Measurements from ENCODE around the gene QDPR.
A peak's percentile ranks its signal among the peaks of the same experiment; 100 is the strongest.

Gene QDPR

GRCh38 chr4:17552427-17552826 is 40.5 kb upstream of the QDPR start:
- Histone ChIP-seq H3K4me2 (ENCODE audit: low read length) (no peak overlapping the region), H4K12ac (ENCODE audit: low read depth, low read length) (no peak overlapping the region), H3K79me2 (ENCODE audit: control insufficient read depth, insufficient read depth, low read length, poor library complexity) (no peaks in the 10 kb centered on the region), H2AFZ (ENCODE audit: insufficient read depth, low read length, poor library complexity) (no peak overlapping the region), H3K9ac (ENCODE audit: low read length) (no peak overlapping the region), H3K36me3 (ENCODE audit: control insufficient read depth in 1 of 2, insufficient read depth in 2 of 2, low read length in 2 of 2) (no peaks in the 10 kb centered on the region), H3K4ac (ENCODE audit: low read depth, low read length) (no peak overlapping the region), H3K9me3 (ENCODE audit: insufficient read depth, low read depth, low read length) (no peaks in the 10 kb centered on the region), H2BK5ac (ENCODE audit: low read depth, low read length, poor library complexity) (no peak overlapping the region), H3K18ac (ENCODE audit: low read length) (no peak overlapping the region), H2BK120ac (ENCODE audit: insufficient read depth, low read length, poor library complexity) (no peak overlapping the region), H3K14ac (ENCODE audit: low read length) (no peak overlapping the region), H4K91ac (ENCODE audit: low read depth, low read length) (no peak overlapping the region), H3K27ac (ENCODE audit: low read depth, low read length) (no peak overlapping the region), H4K8ac (ENCODE audit: low read depth, low read length) (no peak overlapping the region), H2AK5ac (ENCODE audit: low read length) (no peak overlapping the region), H3K23ac (ENCODE audit: low read length) (no peak overlapping the region), H3K27me3 (ENCODE audit: insufficient read depth, low read length) (no peaks in the 10 kb centered on the region), H3K4me1 (ENCODE audit: control insufficient read depth in 1 of 2, insufficient read depth in 2 of 2, low read length in 2 of 2) (peaks cover 0 to 3% of the 10 kb centered on the region in 2 experiments), H3K79me1 (ENCODE audit: low read length) (no peaks in the 10 kb centered on the region), H2BK12ac (ENCODE audit: low read length) (no peak overlapping the region), H3K4me3 (ENCODE audit: low read depth, low read length) (no peak overlapping the region)
- no CpG with 5 or more reads among the region's 5 CpGs for WGBS (ENCODE audit: extremely low coverage, insufficient coverage, insufficient read length)
- DNase-seq, result no peak

- no peak overlapping the region for H4K8ac ChIP-seq (ENCODE audit: low read depth, low read length)
- H2BK5ac ChIP-seq (ENCODE audit: low read depth, low read length, poor library complexity), result no peak overlapping the region
- no peaks in the 10 kb centered on the region for H3K27me3 ChIP-seq (ENCODE audit: insufficient read depth, low read length)
- H3K4me2 ChIP-seq (ENCODE audit: low read length), result no peak overlapping the region
- H3K9ac ChIP-seq (ENCODE audit: low read length), result no peak overlapping the region
- H4K12ac ChIP-seq (ENCODE audit: low read depth, low read length), result no peak overlapping the region
- H3K23ac ChIP-seq (ENCODE audit: low read length), result no peak overlapping the region
- H4K91ac ChIP-seq (ENCODE audit: low read depth, low read length), result no peak overlapping the region
- H3K4me3 ChIP-seq (ENCODE audit: low read depth, low read length), result no peak overlapping the region
- H3K4me1 ChIP-seq (ENCODE audit: control insufficient read depth in 1 of 2, insufficient read depth in 2 of 2, low read length in 2 of 2), result peaks cover 0 to 3% of the 10 kb centered on the region in 2 experiments
- H2BK120ac ChIP-seq (ENCODE audit: insufficient read depth, low read length, poor library complexity), result no peak overlapping the region
- H3K14ac ChIP-seq (ENCODE audit: low read length), result no peak overlapping the region
- WGBS (ENCODE audit: extremely low coverage, insufficient coverage, insufficient read length), result 100% methylated on average over 2 of the region's 3 CpGs
- H2AFZ ChIP-seq (ENCODE audit: insufficient read depth, low read length, poor library complexity), result no peak overlapping the region
- no peaks in the 10 kb centered on the region for H3K79me1 ChIP-seq (ENCODE audit: low read length)
- no peak for DNase-seq
- peaks cover 2% of the 10 kb centered on the region for H3K9me3 ChIP-seq (ENCODE audit: insufficient read depth, low read depth, low read length)
- no peak overlapping the region for H3K27ac ChIP-seq (ENCODE audit: low read depth, low read length)
- H3K18ac ChIP-seq (ENCODE audit: low read length), result no peak overlapping the region
- H3K79me2 ChIP-seq (ENCODE audit: control insufficient read depth, insufficient read depth, low read length, poor library complexity), result no peaks in the 10 kb centered on the region
- H2BK12ac ChIP-seq (ENCODE audit: low read length), result no peak overlapping the region
- H2AK5ac ChIP-seq (ENCODE audit: low read length), result no peak overlapping the region
- no peaks in the 10 kb centered on the region for H3K36me3 ChIP-seq (ENCODE audit: control insufficient read depth in 1 of 2, insufficient read depth in 2 of 2, low read length in 2 of 2)
- H3K4ac ChIP-seq (ENCODE audit: low read depth, low read length), result no peak overlapping the region
Measured at GRCh38 chr4:17550549-17550948, 38.7 kb upstream of the QDPR start.

GRCh38 chr4:17546678-17547077 is 34.8 kb upstream of the QDPR start:
- no peak overlapping the region for H3K18ac ChIP-seq (ENCODE audit: low read length)
- H3K79me2 ChIP-seq (ENCODE audit: control insufficient read depth, insufficient read depth, low read length, poor library complexity), result no peaks in the 10 kb centered on the region
- H2BK120ac ChIP-seq (ENCODE audit: insufficient read depth, low read length, poor library complexity), result no peak overlapping the region
- H2BK12ac ChIP-seq (ENCODE audit: low read length), result no peak overlapping the region
- H2AFZ ChIP-seq (ENCODE audit: insufficient read depth, low read length, poor library complexity), result no peak overlapping the region
- H3K9ac ChIP-seq (ENCODE audit: low read length), result no peak overlapping the region
- H3K4ac ChIP-seq (ENCODE audit: low read depth, low read length), result no peak overlapping the region
- H4K8ac ChIP-seq (ENCODE audit: low read depth, low read length), result no peak overlapping the region
- no peak overlapping the region for H2AK5ac ChIP-seq (ENCODE audit: low read length)
- H4K91ac ChIP-seq (ENCODE audit: low read depth, low read length), result no peak overlapping the region
- no peak overlapping the region for H3K4me3 ChIP-seq (ENCODE audit: low read depth, low read length)
- H3K27ac ChIP-seq (ENCODE audit: low read depth, low read length), result no peak overlapping the region
- DNase-seq, result no peak
- no peak overlapping the region for H4K12ac ChIP-seq (ENCODE audit: low read depth, low read length)
- H3K79me1 ChIP-seq (ENCODE audit: low read length), result no peaks in the 10 kb centered on the region
- WGBS (ENCODE audit: extremely low coverage, insufficient coverage, insufficient read length), result no CpG with 5 or more reads among the region's 12 CpGs
- H3K4me2 ChIP-seq (ENCODE audit: low read length), result no peak overlapping the region
- no peak overlapping the region for H3K23ac ChIP-seq (ENCODE audit: low read length)
- H3K4me1 ChIP-seq (ENCODE audit: control insufficient read depth in 1 of 2, insufficient read depth in 2 of 2, low read length in 2 of 2), result no peaks in the 10 kb centered on the region
- H3K14ac ChIP-seq (ENCODE audit: low read length), result no peak overlapping the region
- no peaks in the 10 kb centered on the region for H3K27me3 ChIP-seq (ENCODE audit: insufficient read depth, low read length)
- no peaks in the 10 kb centered on the region for H3K36me3 ChIP-seq (ENCODE audit: control insufficient read depth in 1 of 2, insufficient read depth in 2 of 2, low read length in 2 of 2)
- peaks cover 2% of the 10 kb centered on the region for H3K9me3 ChIP-seq (ENCODE audit: insufficient read depth, low read depth, low read length)
- H2BK5ac ChIP-seq (ENCODE audit: low read depth, low read length, poor library complexity), result no peak overlapping the region

GRCh38 chr4:17546222-17546621 is 34.3 kb upstream of the QDPR start:
- Histone ChIP-seq H4K91ac (ENCODE audit: low read depth, low read length) (no peak overlapping the region), H3K4ac (ENCODE audit: low read depth, low read length) (no peak overlapping the region), H2AK5ac (ENCODE audit: low read length) (peak overlapping the region; percentile 24), H2AFZ (ENCODE audit: insufficient read depth, low read length, poor library complexity) (no peak overlapping the region), H4K12ac (ENCODE audit: low read depth, low read length) (no peak overlapping the region), H3K4me2 (ENCODE audit: low read length) (no peak overlapping the region), H3K4me1 (ENCODE audit: control insufficient read depth in 1 of 2, insufficient read depth in 2 of 2, low read length in 2 of 2) (no peaks in the 10 kb centered on the region), H4K8ac (ENCODE audit: low read depth, low read length) (no peak overlapping the region), H2BK120ac (ENCODE audit: insufficient read depth, low read length, poor library complexity) (no peak overlapping the region), H3K4me3 (ENCODE audit: low read depth, low read length) (no peak overlapping the region), H3K79me2 (ENCODE audit: control insufficient read depth, insufficient read depth, low read length, poor library complexity) (no peaks in the 10 kb centered on the region), H3K14ac (ENCODE audit: low read length) (no peak overlapping the region), H3K79me1 (ENCODE audit: low read length) (no peaks in the 10 kb centered on the region), H3K18ac (ENCODE audit: low read length) (no peak overlapping the region), H3K23ac (ENCODE audit: low read length) (no peak overlapping the region), H3K27ac (ENCODE audit: low read depth, low read length) (no peak overlapping the region), H2BK5ac (ENCODE audit: low read depth, low read length, poor library complexity) (no peak overlapping the region), H2BK12ac (ENCODE audit: low read length) (no peak overlapping the region), H3K9ac (ENCODE audit: low read length) (no peak overlapping the region), H3K27me3 (ENCODE audit: insufficient read depth, low read length) (no peaks in the 10 kb centered on the region), H3K36me3 (ENCODE audit: control insufficient read depth in 1 of 2, insufficient read depth in 2 of 2, low read length in 2 of 2) (no peaks in the 10 kb centered on the region), H3K9me3 (ENCODE audit: insufficient read depth, low read depth, low read length) (peaks cover 2% of the 10 kb centered on the region)
- no CpG with 5 or more reads among the region's 10 CpGs for WGBS (ENCODE audit: extremely low coverage, insufficient coverage, insufficient read length)
- DNase-seq, result no peak
